IMR-90 (cell line): Measurements from ENCODE around the gene METTL21C. TPM values are rescaled to one million over a fixed set of nuclear protein-coding genes. Genes with fewer than 3 reads are reported as not detected.

ENCODE experiments used
- ATAC-seq: fragments of 200-7000 bp; cut with Tn5 transposase; 2 replicates; pipeline ENCODE4 v1.9.1; 2020; ENCODE audit warnings: low read depth, mild to moderate bottlenecking, moderate library complexity
- BruUV-seq: library from RNA; stranded (reverse); fragments of 400-500 nt; replicated peaks from 2 replicates; lab custom pipeline; 2021; lab: Mats Ljungman, UMichigan
- CTCF ChIA-PET: fragments of 300-600 bp; formaldehyde crosslinking; extraction: SDS; loops from one replicate; lab custom pipeline; 2021; ENCODE audit warnings: antibody characterized with exemption; lab: Yijun Ruan, JAX
- POLR2A ChIA-PET: fragments of 300-600 bp; sonication (Branson Sonifier 250); formaldehyde crosslinking; loops from one replicate; lab custom pipeline; 2022; ENCODE audit warnings: antibody characterized with exemption; ENCODE audit not compliant: unreplicated experiment; lab: Charles Lee
- DNase-seq: peaks from one replicate; pipeline ENCODE4 v3.0.0; 2013
- H2AFZ ChIP-seq: replicated peaks from 2 replicates; pipeline ENCODE3; 2013; ENCODE audit warnings: low read length, mild to moderate bottlenecking; ENCODE audit not compliant: poor library complexity
- H2AK5ac ChIP-seq: 2 replicates; pipeline ENCODE4 v1.6.1; 2013; ENCODE audit warnings: low read depth, low read length, inconsistent platforms
- H2AK9ac ChIP-seq: replicated peaks from 2 replicates; pipeline ENCODE3; 2013; ENCODE audit warnings: mild to moderate bottlenecking, low read depth, low read length, moderate library complexity; ENCODE audit not compliant: poor library complexity
- H2BK120ac ChIP-seq: 2 replicates; pipeline ENCODE4 v1.6.1; 2013; ENCODE audit warnings: low read depth, low read length, inconsistent platforms
- H2BK15ac ChIP-seq: 3 replicates; pipeline ENCODE4 v1.6.1; 2013; ENCODE audit warnings: low read depth, low read length, inconsistent platforms
- H2BK20ac ChIP-seq: 2 replicates; pipeline ENCODE4 v1.6.1; 2013; ENCODE audit warnings: low read depth, mild to moderate bottlenecking, inconsistent platforms, low read length, moderate library complexity
- H2BK5ac ChIP-seq: 2 replicates; pipeline ENCODE4 v1.6.1; 2013; ENCODE audit warnings: mild to moderate bottlenecking, low read depth, low read length, inconsistent platforms; ENCODE audit not compliant: poor library complexity, severe bottlenecking
- H3K14ac ChIP-seq: replicated peaks from 2 replicates; pipeline ENCODE4 v1.6.1; 2013; ENCODE audit warnings: low read depth, low read length, inconsistent platforms
- H3K18ac ChIP-seq: 2 replicates; pipeline ENCODE4 v1.6.1; 2013; ENCODE audit warnings: low read depth, low read length, control low read depth
- H3K23ac ChIP-seq: 2 replicates; pipeline ENCODE4 v1.6.1; 2013; ENCODE audit warnings: low read depth, low read length, inconsistent platforms
- H3K27ac ChIP-seq: 2 replicates; pipeline ENCODE4 v1.5.1; 2013; ENCODE audit warnings: mild to moderate bottlenecking, control low read depth, low read length; ENCODE audit not compliant: insufficient read depth
- H3K27me3 ChIP-seq: 2 replicates; pipeline ENCODE4 v1.6.1; 2013; ENCODE audit warnings: low read length; ENCODE audit not compliant: control insufficient read depth, insufficient read depth
- H3K36me3 ChIP-seq: 2 replicates; pipeline ENCODE4 v1.6.1; 2013; ENCODE audit warnings: low read length, mixed read lengths; ENCODE audit not compliant: control insufficient read depth, insufficient read depth
- H3K4ac ChIP-seq: 2 replicates; pipeline ENCODE4 v1.6.1; 2013; ENCODE audit warnings: low read depth, low read length, inconsistent platforms
- H3K4me1 ChIP-seq: 2 replicates; pipeline ENCODE4 v1.6.1; 2013; ENCODE audit warnings: low read length, mixed read lengths; ENCODE audit not compliant: control insufficient read depth, insufficient read depth
- H3K4me2 ChIP-seq: 2 replicates; pipeline ENCODE4 v1.6.1; 2013; ENCODE audit warnings: low read depth, mild to moderate bottlenecking, control low read depth, low read length, moderate library complexity
- H3K4me3 ChIP-seq: 2 replicates; pipeline ENCODE4 v1.5.1; 2013; ENCODE audit warnings: low read depth, mild to moderate bottlenecking, control low read depth, low read length, moderate library complexity; ENCODE audit not compliant: insufficient read depth
- H3K56ac ChIP-seq: 2 replicates; pipeline ENCODE4 v1.6.1; 2013; ENCODE audit warnings: low read length, inconsistent platforms; ENCODE audit not compliant: insufficient read depth; ENCODE audit errors: extremely low read depth
- H3K79me1 ChIP-seq, 2 experiments: 2 replicates each; pipeline ENCODE4 v1.6.1; 2013; ENCODE audit warnings: low read length in 2 of 2, inconsistent platforms in 1 of 2, low read depth in 1 of 2
- H3K9ac ChIP-seq: 2 replicates; pipeline ENCODE4 v1.6.1; 2013; ENCODE audit warnings: low read depth, low read length, control low read depth
- H3K9me1 ChIP-seq: 2 replicates; pipeline ENCODE4 v1.6.1; 2013; ENCODE audit warnings: low read length, inconsistent platforms; ENCODE audit not compliant: insufficient read depth
- H3K9me3 ChIP-seq: 2 replicates; pipeline ENCODE4 v1.6.1; 2013; ENCODE audit warnings: low read length; ENCODE audit not compliant: control insufficient read depth, insufficient read depth
- H4K20me1 ChIP-seq: 2 replicates; pipeline ENCODE4 v1.6.1; 2013; ENCODE audit warnings: low read length, inconsistent platforms; ENCODE audit not compliant: insufficient read depth
- H4K5ac ChIP-seq: 2 replicates; pipeline ENCODE4 v1.6.1; 2013; ENCODE audit warnings: mild to moderate bottlenecking, low read depth, low read length, control low read depth
- H4K8ac ChIP-seq, 2 experiments: 2 replicates each; pipeline ENCODE4 v1.6.1; 2013; ENCODE audit warnings: low read depth in 2 of 2, low read length in 2 of 2, control low read depth in 1 of 2, inconsistent platforms in 1 of 2
- H4K91ac ChIP-seq: 2 replicates; pipeline ENCODE4 v1.6.1; 2013; ENCODE audit warnings: low read depth, low read length, inconsistent platforms; ENCODE audit not compliant: insufficient read depth
- BHLHE40 ChIP-seq: fragments of 150-350 bp; IDR thresholded peaks from 2 replicates; pipeline ENCODE4 v1.6.1; 2016; ENCODE audit warnings: mild to moderate bottlenecking, low read depth, low read length
- CEBPB ChIP-seq: IDR thresholded peaks from 2 replicates; pipeline ENCODE4 v1.6.1; 2012; ENCODE audit warnings: low read depth, low read length, improper control_type of control experiment
- CHD1 ChIP-seq: IDR thresholded peaks from 2 replicates; pipeline ENCODE4 v1.6.1; 2012; ENCODE audit warnings: low read depth, low read length, improper control_type of control experiment
- NFE2L2 ChIP-seq: fragments of 150-350 bp; IDR thresholded peaks from 2 replicates; pipeline ENCODE4 v1.6.1; 2016; ENCODE audit warnings: low read depth, mild to moderate bottlenecking, low read length
- POLR2A ChIP-seq: IDR thresholded peaks from 2 replicates; pipeline ENCODE4 v1.6.1; 2012; ENCODE audit warnings: mild to moderate bottlenecking, low read depth, low read length
- RAD21 ChIP-seq: IDR thresholded peaks from 2 replicates; pipeline ENCODE4 v1.6.1; 2012; ENCODE audit warnings: low read length, improper control_type of control experiment
- RCOR1 ChIP-seq: IDR thresholded peaks from 2 replicates; pipeline ENCODE4 v1.6.1; 2012; ENCODE audit warnings: mild to moderate bottlenecking, low read length, improper control_type of control experiment; ENCODE audit not compliant: insufficient replicate concordance
- RFX5 ChIP-seq: IDR thresholded peaks from 2 replicates; pipeline ENCODE4 v1.8.0; 2012; ENCODE audit warnings: low read depth, mild to moderate bottlenecking, low read length, moderate library complexity
- SMC3 ChIP-seq: fragments of 150-350 bp; IDR thresholded peaks from 2 replicates; pipeline ENCODE4 v1.6.1; 2016; ENCODE audit warnings: low read depth, mild to moderate bottlenecking, antibody characterized with exemption, low read length, moderate library complexity
- dilution Hi-C: fragments of 300-500 bp; cut with HindIII; formaldehyde crosslinking; loops from one replicate; pipeline ENCODE4 v1.14.3; 2018; ENCODE audit warnings: low sequenced_read_pairs; ENCODE audit not compliant: unreplicated experiment
- in situ Hi-C: fragments of 300-500 bp; cut with MboI; formaldehyde crosslinking; loops from 3 replicates; pipeline ENCODE4 v1.14.3; 2019; ENCODE audit warnings: low sequenced_read_pairs, inconsistent platforms, mixed read lengths
- intact Hi-C: fragments of 100-400 bp; cut with micrococcal nuclease; formaldehyde crosslinking; loops from 2 replicates; pipeline ENCODE4 v1.10.0; 2022
- polyA plus RNA-seq, 3 experiments: library from polyadenylated mRNA; depleted of rRNA; stranded (reverse); fragments of >200 nt; gene quantifications; 2 replicates each; pipeline ENCODE4 v1.2.3, GENCODE V29; 2012; ENCODE audit warnings: low replicate concordance in 1 of 3
- total RNA-seq: library from RNA; depleted of rRNA; stranded (reverse); fragments of >200 nt; gene quantifications from 2 replicates; pipeline ENCODE4 v1.2.3, GENCODE V29; 2012
- TF ChIP-seq, protein P1 (sequence below): conservative IDR thresholded peaks from 2 replicates; pipeline ENCODE4 v1.5.1; 2012; ENCODE audit warnings: mild to moderate bottlenecking, low read depth, low read length, improper control_type of control experiment
- TF ChIP-seq, protein P2 (sequence below): fragments of 150-350 bp; IDR thresholded peaks from 2 replicates; pipeline ENCODE4 v1.6.1; 2017; ENCODE audit warnings: mild to moderate bottlenecking, antibody characterized with exemption, low read length, low read depth
- TF ChIP-seq, protein P3 (sequence below): fragments of 150-350 bp; IDR thresholded peaks from 2 replicates; pipeline ENCODE4 v1.6.1; 2016; ENCODE audit warnings: low read depth, mild to moderate bottlenecking, low read length, moderate library complexity, borderline replicate concordance

The METTL21C gene
- total and polyA plus RNA-seq, 2 of the 4 experiments (the other 2 are of a cell fraction), result not detected

DNA sequence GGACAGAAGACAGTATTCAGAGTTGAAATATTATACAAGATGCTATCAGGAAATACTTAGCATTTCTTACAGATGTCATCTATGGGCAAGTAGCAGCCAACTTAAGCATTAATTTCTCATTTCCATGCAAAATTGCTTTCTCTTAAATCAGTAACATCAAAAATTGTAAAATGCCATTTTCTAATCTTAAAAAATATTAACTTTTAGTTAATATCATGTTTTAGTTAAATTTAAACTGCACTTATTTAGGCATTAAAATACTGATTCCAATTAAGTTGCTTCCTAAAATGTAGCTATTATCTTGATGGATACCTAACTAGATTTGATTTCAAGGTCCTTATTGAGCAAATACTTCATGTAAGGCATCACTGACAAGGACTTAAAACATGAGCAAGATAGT lies 27.8 kb downstream of the METTL21C start:
- Histone ChIP-seq H3K9ac (no peak overlapping the region), H3K27me3 (no peaks in the 10 kb centered on the region), H4K5ac (no peak overlapping the region), H3K4me3 (no peak overlapping the region), H2AK9ac (no peak overlapping the region), H3K4me2 (no peak overlapping the region), H3K4ac (no peak overlapping the region), H2AFZ (no peak overlapping the region), H2BK5ac (no peak overlapping the region), H3K14ac (no peak overlapping the region), H4K8ac (no peak overlapping the region), H3K4me1 (no peaks in the 10 kb centered on the region), H3K27ac (no peak overlapping the region), H2AK5ac (no peak overlapping the region), H3K56ac (no peak overlapping the region), H3K9me3 (0 out of 2 replicates have a peak, but pooled peaks cover 2% of the 10 kb centered on the region), H3K9me1 (no peaks in the 10 kb centered on the region), H2BK120ac (no peak overlapping the region), H3K23ac (no peak overlapping the region), H2BK15ac (no peak overlapping the region), H3K36me3 (peaks cover 22% of the 10 kb centered on the region), H4K20me1 (no peaks in the 10 kb centered on the region), H2BK20ac (no peak overlapping the region), H3K18ac (no peak overlapping the region), H4K91ac (no peak overlapping the region), H3K79me1 (no peaks in the 10 kb centered on the region)
- DNase-seq (no peak), ATAC-seq (no peak)
- dilution Hi-C loops (no loop called here), in situ Hi-C loops (no loop called here), intact Hi-C loops (no loop called here)
- CTCF ChIA-PET, result no interaction called here
- no TSS peak for BruUV-seq
- POLR2A ChIA-PET, result no interaction called here
- TF ChIP-seq RCOR1 (no peak), POLR2A (no peak), SMC3 (no peak), RAD21 (no peak), CEBPB (no peak), RFX5 (no peak), CHD1 (no peak), BHLHE40 (no peak), NFE2L2 (no peak)
- TF ChIP-seq, protein P1, sequence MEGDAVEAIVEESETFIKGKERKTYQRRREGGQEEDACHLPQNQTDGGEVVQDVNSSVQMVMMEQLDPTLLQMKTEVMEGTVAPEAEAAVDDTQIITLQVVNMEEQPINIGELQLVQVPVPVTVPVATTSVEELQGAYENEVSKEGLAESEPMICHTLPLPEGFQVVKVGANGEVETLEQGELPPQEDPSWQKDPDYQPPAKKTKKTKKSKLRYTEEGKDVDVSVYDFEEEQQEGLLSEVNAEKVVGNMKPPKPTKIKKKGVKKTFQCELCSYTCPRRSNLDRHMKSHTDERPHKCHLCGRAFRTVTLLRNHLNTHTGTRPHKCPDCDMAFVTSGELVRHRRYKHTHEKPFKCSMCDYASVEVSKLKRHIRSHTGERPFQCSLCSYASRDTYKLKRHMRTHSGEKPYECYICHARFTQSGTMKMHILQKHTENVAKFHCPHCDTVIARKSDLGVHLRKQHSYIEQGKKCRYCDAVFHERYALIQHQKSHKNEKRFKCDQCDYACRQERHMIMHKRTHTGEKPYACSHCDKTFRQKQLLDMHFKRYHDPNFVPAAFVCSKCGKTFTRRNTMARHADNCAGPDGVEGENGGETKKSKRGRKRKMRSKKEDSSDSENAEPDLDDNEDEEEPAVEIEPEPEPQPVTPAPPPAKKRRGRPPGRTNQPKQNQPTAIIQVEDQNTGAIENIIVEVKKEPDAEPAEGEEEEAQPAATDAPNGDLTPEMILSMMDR, result no peak
- TF ChIP-seq, protein P2, sequence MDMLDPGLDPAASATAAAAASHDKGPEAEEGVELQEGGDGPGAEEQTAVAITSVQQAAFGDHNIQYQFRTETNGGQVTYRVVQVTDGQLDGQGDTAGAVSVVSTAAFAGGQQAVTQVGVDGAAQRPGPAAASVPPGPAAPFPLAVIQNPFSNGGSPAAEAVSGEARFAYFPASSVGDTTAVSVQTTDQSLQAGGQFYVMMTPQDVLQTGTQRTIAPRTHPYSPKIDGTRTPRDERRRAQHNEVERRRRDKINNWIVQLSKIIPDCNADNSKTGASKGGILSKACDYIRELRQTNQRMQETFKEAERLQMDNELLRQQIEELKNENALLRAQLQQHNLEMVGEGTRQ, result no peak
- TF ChIP-seq, protein P3, sequence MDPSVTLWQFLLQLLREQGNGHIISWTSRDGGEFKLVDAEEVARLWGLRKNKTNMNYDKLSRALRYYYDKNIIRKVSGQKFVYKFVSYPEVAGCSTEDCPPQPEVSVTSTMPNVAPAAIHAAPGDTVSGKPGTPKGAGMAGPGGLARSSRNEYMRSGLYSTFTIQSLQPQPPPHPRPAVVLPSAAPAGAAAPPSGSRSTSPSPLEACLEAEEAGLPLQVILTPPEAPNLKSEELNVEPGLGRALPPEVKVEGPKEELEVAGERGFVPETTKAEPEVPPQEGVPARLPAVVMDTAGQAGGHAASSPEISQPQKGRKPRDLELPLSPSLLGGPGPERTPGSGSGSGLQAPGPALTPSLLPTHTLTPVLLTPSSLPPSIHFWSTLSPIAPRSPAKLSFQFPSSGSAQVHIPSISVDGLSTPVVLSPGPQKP, result no peak
